GM12878 (cell line): ENCODE data around the gene ANXA11. TPM values are rescaled to one million over a fixed set of nuclear protein-coding genes. Genes with fewer than 3 reads are reported as not detected.

Experiments used
- ATAC-seq: fragments of 200-7000 bp; cut with Tn5 transposase; 3 replicates; pipeline ENCODE4 v1.9.1; 2020; ENCODE audit warnings: mild to moderate bottlenecking, moderate library complexity
- BruUV-seq: library from RNA; stranded (reverse); fragments of 400-500 nt; replicated peaks from 2 replicates; lab custom pipeline; 2021; lab: Mats Ljungman, UMichigan
- CTCF ChIA-PET: fragments of 300-600 bp; sonication (Branson Sonifier 250); formaldehyde crosslinking; extraction: SDS; loops from one replicate; lab custom pipeline; 2021; ENCODE audit warnings: inconsistent platforms; lab: Yijun Ruan, JAX
- POLR2A ChIA-PET: fragments of 350-600 bp; formaldehyde crosslinking; extraction: SDS; loops from one replicate; lab custom pipeline; 2021; ENCODE audit warnings: inconsistent platforms; lab: Charles Lee
- RAD21 ChIA-PET: fragments of 300-600 bp; sonication (Branson Sonifier 250); formaldehyde crosslinking; loops from one replicate; lab custom pipeline; 2023; ENCODE audit warnings: antibody characterized with exemption; ENCODE audit not compliant: unreplicated experiment; lab: Charles Lee
- SMC1A ChIA-PET: fragments of 300-600 bp; sonication (Branson Sonifier 250); formaldehyde crosslinking; loops from one replicate; lab custom pipeline; 2023; ENCODE audit not compliant: unreplicated experiment, uncharacterized antibody; lab: Charles Lee
- DNase-seq: peaks from one replicate; pipeline ENCODE4 v3.0.0-alpha.2; 2011; ENCODE audit warnings: low read depth, low spot score
- FAIRE-seq: peaks from 3 replicates; lab custom pipeline; 2011; peaks lifted over from hg19 to GRCh38; lab: Jason Lieb, UNC
- H2AFZ ChIP-seq: 2 replicates; pipeline ENCODE4 v1.6.0; 2011; ENCODE audit warnings: low read depth, low read length, control low read depth; ENCODE audit not compliant: control insufficient read depth
- H3K27ac ChIP-seq: 2 replicates; pipeline ENCODE4 v1.5.1; 2011; ENCODE audit warnings: control low read depth; ENCODE audit not compliant: control insufficient read depth, insufficient read depth
- H3K27me3 ChIP-seq, 2 experiments: replicated peaks in 1 of 2; 2 replicates each; pipeline versions ENCODE4 v1.6.0 to v1.6.1; 2011; ENCODE audit warnings: low read length in 1 of 2; ENCODE audit not compliant: control insufficient read depth in 2 of 2, insufficient read depth in 2 of 2
- H3K36me3 ChIP-seq, 2 experiments: 2 replicates each; pipeline ENCODE4 v1.5.1; 2011; ENCODE audit warnings: low read length in 1 of 2; ENCODE audit not compliant: control insufficient read depth in 2 of 2, insufficient read depth in 2 of 2
- H3K4me1 ChIP-seq: 2 replicates; pipeline ENCODE4 v1.6.1; 2011; ENCODE audit warnings: mild to moderate bottlenecking, low read length, moderate library complexity, mixed read lengths; ENCODE audit not compliant: control insufficient read depth, insufficient read depth
- H3K4me2 ChIP-seq: 2 replicates; pipeline ENCODE4 v1.6.0; 2011; ENCODE audit warnings: control low read depth; ENCODE audit not compliant: control insufficient read depth, insufficient read depth
- H3K4me3 ChIP-seq: fragments of 200-600 bp; sonication (generic); 2 replicates; pipeline ENCODE4 v1.5.1; 2016
- H3K79me2 ChIP-seq: 2 replicates; pipeline ENCODE4 v1.6.0; 2011; ENCODE audit warnings: low read length; ENCODE audit not compliant: control insufficient read depth, insufficient read depth
- H3K9ac ChIP-seq: 2 replicates; pipeline ENCODE4 v1.8.0; 2011; ENCODE audit warnings: low read length, control low read depth, mixed read lengths; ENCODE audit not compliant: control insufficient read depth, insufficient read depth
- H3K9me3 ChIP-seq: replicated peaks from 3 replicates; pipeline ENCODE4 v1.5.1; 2011; ENCODE audit warnings: mild to moderate bottlenecking, low read length; ENCODE audit not compliant: control insufficient read depth, insufficient read depth
- H4K20me1 ChIP-seq: 2 replicates; pipeline ENCODE4 v1.6.0; 2011; ENCODE audit not compliant: control insufficient read depth, insufficient read depth
- ATF7 ChIP-seq: fragments of 450-650 bp; IDR thresholded peaks from 2 replicates; pipeline ENCODE4 v1.6.1; 2016; ENCODE audit warnings: low read depth, mild to moderate bottlenecking
- BCL11A ChIP-seq: IDR thresholded peaks from 2 replicates; pipeline ENCODE4 v1.6.1; 2011; ENCODE audit warnings: low read depth, low read length
- BRCA1 ChIP-seq: IDR thresholded peaks from 2 replicates; pipeline ENCODE4 v1.6.1; 2011; ENCODE audit warnings: low read depth, low read length, improper control_type of control experiment
- CBX5 ChIP-seq: sonication (generic); IDR thresholded peaks from 2 replicates; pipeline ENCODE4 v1.6.1; 2016; ENCODE audit warnings: low read depth, moderate library complexity, mild to moderate bottlenecking, inconsistent platforms
- IRF4 ChIP-seq: IDR thresholded peaks from 2 replicates; pipeline ENCODE4 v1.6.1; 2011; ENCODE audit warnings: low read depth, low read length
- JUNB ChIP-seq: IDR thresholded peaks from 2 replicates; pipeline ENCODE4 v1.6.1; 2016; ENCODE audit warnings: antibody characterized with exemption, mild to moderate bottlenecking
- NR2C2 ChIP-seq: IDR thresholded peaks from 2 replicates; pipeline ENCODE4 v1.6.1; 2011; ENCODE audit warnings: borderline replicate concordance, low read depth; ENCODE audit not compliant: control insufficient read depth, insufficient read length
- SUZ12 ChIP-seq: fragments of 200-600 bp; sonication (generic); IDR thresholded peaks from one replicate; pipeline ENCODE4 v1.6.1; 2018; ENCODE audit warnings: antibody characterized with exemption, mild to moderate bottlenecking; ENCODE audit not compliant: unreplicated experiment
- TCF3 ChIP-seq: IDR thresholded peaks from 2 replicates; pipeline ENCODE4 v1.6.1; 2012; ENCODE audit warnings: low read depth, mild to moderate bottlenecking, low read length, borderline replicate concordance; ENCODE audit not compliant: insufficient read depth
- ZNF217 ChIP-seq: fragments of 450-650 bp; IDR thresholded peaks from 2 replicates; pipeline ENCODE4 v1.6.1; 2017; ENCODE audit warnings: antibody characterized with exemption, mild to moderate bottlenecking
- ZSCAN29 ChIP-seq: fragments of 450-650 bp; IDR thresholded peaks from 2 replicates; pipeline ENCODE4 v1.6.1; 2017; ENCODE audit warnings: mild to moderate bottlenecking, moderate library complexity
- WGBS: methylation state at CpG from one replicate; pipeline ENCODE4 v1.1.6; 2016; ENCODE audit warnings: low lambda C conversion rate; ENCODE audit not compliant: insufficient replicate concordance, insufficient coverage; ENCODE audit errors: missing lambda C conversion rate; 5-methylcytosine and 5-hydroxymethylcytosine counted together
- in situ Hi-C: fragments of 300-500 bp; cut with MboI; formaldehyde crosslinking; loops from 9 replicates; pipeline ENCODE4 v1.14.3; 2018; ENCODE audit warnings: mixed read lengths
- intact Hi-C: fragments of 100-400 bp; cut with micrococcal nuclease; formaldehyde crosslinking; loops from one replicate; pipeline ENCODE4 v1.14.2; 2022; ENCODE audit not compliant: unreplicated experiment
- polyA plus RNA-seq, 11 experiments: library from polyadenylated mRNA; depleted of rRNA in 4 of 11; unstranded in 6 of 11; stranded (reverse) in 5 of 11; fragments of >200 nt; fragmentation: Nextera tagmentation in 4 of 11; fragmentation: Illumina TruSeq in 1 of 11; extraction: Ambion mirVana in 4 of 11; extraction: Trizol in 1 of 11; gene quantifications; 1 replicate in 1 of 11; 2 replicates in 10 of 11; pipeline versions ENCODE4 v1.2.1 to v1.2.3, GENCODE V29; 2011 to 2016; ENCODE audit warnings: inconsistent platforms in 2 of 11, missing spikeins in 2 of 11, low read depth in 1 of 11
- total RNA-seq, 4 experiments: library from RNA; depleted of rRNA in 3 of 4; stranded (reverse); fragments of >200 nt in 3 of 4; fragmentation: Illumina TruSeq in 1 of 4; extraction: Trizol in 1 of 4; gene quantifications; 2 replicates each; pipeline versions ENCODE4 v1.2.1 to v1.2.3, GENCODE V29; 2013 to 2021
- TF ChIP-seq, protein P1 (sequence below): IDR thresholded peaks from 2 replicates; pipeline ENCODE4 v1.6.1; 2011; ENCODE audit warnings: mild to moderate bottlenecking, low read depth, low read length, moderate library complexity; ENCODE audit not compliant: insufficient replicate concordance
- TF ChIP-seq, protein P2 (sequence below): fragments of 150-350 bp; IDR thresholded peaks from 2 replicates; pipeline ENCODE4 v1.6.1; 2016; ENCODE audit warnings: low read depth, low read length
- TF ChIP-seq, protein P3 (sequence below): fragments of 450-650 bp; conservative IDR thresholded peaks from 2 replicates; pipeline ENCODE4 v1.6.1; 2017; ENCODE audit warnings: mild to moderate bottlenecking, moderate library complexity

The ANXA11 gene
- total and polyA plus RNA-seq, 10 of the 15 experiments (the other 5 are each of a cell fraction or from before 2014, with no cell fraction given) = 25.0 to 129 (median 72.2) TPM

DNA sequence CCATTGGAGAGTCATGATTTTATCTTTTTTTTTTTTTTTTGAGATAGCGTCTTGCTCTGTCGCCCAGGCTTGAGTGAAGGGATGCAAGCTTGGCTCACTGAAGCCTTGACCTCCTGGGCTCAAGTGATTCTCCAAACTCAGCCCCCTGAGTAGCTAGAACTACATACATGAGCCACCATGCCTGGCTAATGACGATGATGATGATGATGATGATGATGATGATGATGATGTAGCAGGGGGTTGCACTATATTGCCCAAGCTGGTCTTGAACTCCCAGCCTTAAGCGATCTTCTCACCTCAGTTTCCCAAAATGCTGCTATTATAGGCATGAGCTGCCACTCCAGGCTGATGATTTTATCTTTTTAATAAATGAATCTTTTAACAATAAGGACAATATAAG lies 86.7 kb downstream of the ANXA11 start (continued):
- TF ChIP-seq, protein P1, sequence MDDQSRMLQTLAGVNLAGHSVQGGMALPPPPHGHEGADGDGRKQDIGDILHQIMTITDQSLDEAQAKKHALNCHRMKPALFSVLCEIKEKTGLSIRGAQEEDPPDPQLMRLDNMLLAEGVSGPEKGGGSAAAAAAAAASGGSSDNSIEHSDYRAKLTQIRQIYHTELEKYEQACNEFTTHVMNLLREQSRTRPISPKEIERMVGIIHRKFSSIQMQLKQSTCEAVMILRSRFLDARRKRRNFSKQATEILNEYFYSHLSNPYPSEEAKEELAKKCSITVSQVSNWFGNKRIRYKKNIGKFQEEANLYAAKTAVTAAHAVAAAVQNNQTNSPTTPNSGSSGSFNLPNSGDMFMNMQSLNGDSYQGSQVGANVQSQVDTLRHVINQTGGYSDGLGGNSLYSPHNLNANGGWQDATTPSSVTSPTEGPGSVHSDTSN = no peak
- TF ChIP-seq CBX5 (no peak), IRF4 (no peak), ZNF217 (no peak), JUNB (no peak)
- TF ChIP-seq, protein P2, sequence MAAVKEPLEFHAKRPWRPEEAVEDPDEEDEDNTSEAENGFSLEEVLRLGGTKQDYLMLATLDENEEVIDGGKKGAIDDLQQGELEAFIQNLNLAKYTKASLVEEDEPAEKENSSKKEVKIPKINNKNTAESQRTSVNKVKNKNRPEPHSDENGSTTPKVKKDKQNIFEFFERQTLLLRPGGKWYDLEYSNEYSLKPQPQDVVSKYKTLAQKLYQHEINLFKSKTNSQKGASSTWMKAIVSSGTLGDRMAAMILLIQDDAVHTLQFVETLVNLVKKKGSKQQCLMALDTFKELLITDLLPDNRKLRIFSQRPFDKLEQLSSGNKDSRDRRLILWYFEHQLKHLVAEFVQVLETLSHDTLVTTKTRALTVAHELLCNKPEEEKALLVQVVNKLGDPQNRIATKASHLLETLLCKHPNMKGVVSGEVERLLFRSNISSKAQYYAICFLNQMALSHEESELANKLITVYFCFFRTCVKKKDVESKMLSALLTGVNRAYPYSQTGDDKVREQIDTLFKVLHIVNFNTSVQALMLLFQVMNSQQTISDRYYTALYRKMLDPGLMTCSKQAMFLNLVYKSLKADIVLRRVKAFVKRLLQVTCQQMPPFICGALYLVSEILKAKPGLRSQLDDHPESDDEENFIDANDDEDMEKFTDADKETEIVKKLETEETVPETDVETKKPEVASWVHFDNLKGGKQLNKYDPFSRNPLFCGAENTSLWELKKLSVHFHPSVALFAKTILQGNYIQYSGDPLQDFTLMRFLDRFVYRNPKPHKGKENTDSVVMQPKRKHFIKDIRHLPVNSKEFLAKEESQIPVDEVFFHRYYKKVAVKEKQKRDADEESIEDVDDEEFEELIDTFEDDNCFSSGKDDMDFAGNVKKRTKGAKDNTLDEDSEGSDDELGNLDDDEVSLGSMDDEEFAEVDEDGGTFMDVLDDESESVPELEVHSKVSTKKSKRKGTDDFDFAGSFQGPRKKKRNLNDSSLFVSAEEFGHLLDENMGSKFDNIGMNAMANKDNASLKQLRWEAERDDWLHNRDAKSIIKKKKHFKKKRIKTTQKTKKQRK = no peak

DNA sequence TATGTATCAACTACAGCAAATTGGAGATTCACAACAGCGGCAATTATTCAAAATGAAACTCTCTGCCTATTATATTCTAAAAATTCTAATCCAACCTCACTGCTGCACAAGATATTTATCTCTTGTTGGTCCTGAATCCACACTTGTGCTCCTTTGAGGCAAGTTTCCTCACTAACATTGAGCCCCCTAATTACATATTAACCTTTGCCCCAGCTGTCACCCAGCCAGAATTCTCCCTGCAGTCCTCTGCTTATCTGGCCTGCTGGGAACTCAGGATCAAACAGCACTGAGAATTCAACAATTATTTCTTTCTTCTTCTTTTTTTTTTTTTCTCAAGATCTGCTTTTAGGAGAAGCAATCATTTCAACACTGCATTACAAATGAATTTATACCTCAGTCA lies 94.4 kb downstream of the ANXA11 start:
- CTCF ChIA-PET = no interaction called here
- H3K79me2 ChIP-seq = no peaks in the 10 kb centered on the region
- intact Hi-C loops (no loop called here), in situ Hi-C loops (no loop called here)
- no peak for ATAC-seq
- H4K20me1 ChIP-seq = no peaks in the 10 kb centered on the region
- no TSS peak for BruUV-seq
- no peaks in the 10 kb centered on the region; the same call in 1 of the 2 replicates for H3K4me1 ChIP-seq
- peaks cover 3% of the 10 kb centered on the region; the same call in 1 of the 3 replicates for H3K9me3 ChIP-seq
- no peak overlapping the region for H2AFZ ChIP-seq
- FAIRE-seq = no peak
- no peak overlapping the region for H3K27ac ChIP-seq
- SMC1A ChIA-PET = no interaction called here
- no peak overlapping the region for H3K4me2 ChIP-seq
- H3K36me3 ChIP-seq = no peaks in the 10 kb centered on the region
- POLR2A ChIA-PET = interaction anchor here (0.6 kb wide), 1 partner anchor 1378 kb away, joined by 3 read pairs; no protein-coding TSS in a partner anchor
- no peak overlapping the region for H3K9ac ChIP-seq
- no peak for DNase-seq
- no peaks in the 10 kb centered on the region for H3K27me3 ChIP-seq
- no peak overlapping the region for H3K4me3 ChIP-seq
- RAD21 ChIA-PET = no interaction called here
- 100% methylated on average over 1 of the region's 1 CpG for WGBS
- TF ChIP-seq BRCA1 = no peak
- TF ChIP-seq NR2C2 = no peak
- no peak for TF ChIP-seq SUZ12
- no peak for TF ChIP-seq BCL11A
- TF ChIP-seq ZSCAN29 = no peak
- TF ChIP-seq TCF3 = no peak
- no peak for TF ChIP-seq ATF7
- TF ChIP-seq, protein P3, sequence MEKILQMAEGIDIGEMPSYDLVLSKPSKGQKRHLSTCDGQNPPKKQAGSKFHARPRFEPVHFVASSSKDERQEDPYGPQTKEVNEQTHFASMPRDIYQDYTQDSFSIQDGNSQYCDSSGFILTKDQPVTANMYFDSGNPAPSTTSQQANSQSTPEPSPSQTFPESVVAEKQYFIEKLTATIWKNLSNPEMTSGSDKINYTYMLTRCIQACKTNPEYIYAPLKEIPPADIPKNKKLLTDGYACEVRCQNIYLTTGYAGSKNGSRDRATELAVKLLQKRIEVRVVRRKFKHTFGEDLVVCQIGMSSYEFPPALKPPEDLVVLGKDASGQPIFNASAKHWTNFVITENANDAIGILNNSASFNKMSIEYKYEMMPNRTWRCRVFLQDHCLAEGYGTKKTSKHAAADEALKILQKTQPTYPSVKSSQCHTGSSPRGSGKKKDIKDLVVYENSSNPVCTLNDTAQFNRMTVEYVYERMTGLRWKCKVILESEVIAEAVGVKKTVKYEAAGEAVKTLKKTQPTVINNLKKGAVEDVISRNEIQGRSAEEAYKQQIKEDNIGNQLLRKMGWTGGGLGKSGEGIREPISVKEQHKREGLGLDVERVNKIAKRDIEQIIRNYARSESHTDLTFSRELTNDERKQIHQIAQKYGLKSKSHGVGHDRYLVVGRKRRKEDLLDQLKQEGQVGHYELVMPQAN = no peak
